ENCODE measurements around the gene EPB41L2.
"Not testable (repeated sequence)": the region's sequence is repeated elsewhere in the genome, so short reads cannot be mapped to it uniquely, and the experiment has no call there.

The EPB41L2 gene

DNA sequence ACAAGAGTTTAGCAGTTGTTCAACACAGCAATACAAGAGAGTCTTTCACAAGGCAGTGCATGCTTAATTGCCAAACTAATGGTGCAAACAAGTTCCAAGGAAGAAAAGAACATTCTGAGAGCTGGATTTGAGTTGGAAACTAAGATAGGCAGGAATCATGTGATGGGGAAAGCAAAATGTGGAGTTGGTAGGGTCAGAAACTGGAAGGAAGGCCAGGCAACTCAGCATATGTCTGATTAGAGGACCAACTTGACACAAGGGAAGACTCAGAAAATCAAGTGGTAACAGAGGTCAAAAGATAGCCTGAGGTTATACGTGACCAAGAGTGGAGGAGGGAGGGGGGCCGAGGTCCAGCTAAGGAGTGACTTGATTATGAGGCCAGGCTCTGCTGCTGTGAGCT lies 118.6 kb downstream of the EPB41L2 start:
- DNase-seq (ENCODE audit: low read depth) = no peak

DNA sequence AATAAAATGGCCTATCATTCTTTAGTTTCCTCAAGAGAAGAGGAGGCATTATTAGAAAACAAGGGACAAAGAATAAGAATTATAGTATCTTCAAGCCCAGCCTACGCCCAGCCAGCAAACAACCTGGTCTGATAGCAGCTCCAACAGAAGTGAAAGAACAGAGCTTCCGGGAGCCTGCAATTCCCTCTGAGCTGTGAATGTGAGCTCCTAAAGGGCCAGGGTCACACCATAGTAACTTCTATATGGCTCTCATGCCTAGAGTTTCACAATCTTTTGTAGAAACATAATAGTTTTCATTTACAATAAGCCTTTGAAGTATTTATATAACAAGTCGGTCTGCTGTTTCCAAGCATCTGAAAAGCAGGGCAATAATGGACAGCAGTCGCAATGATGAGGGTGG lies 119.3 kb downstream of the EPB41L2 start:
- no peak for DNase-seq (ENCODE audit: low read depth)

DNA sequence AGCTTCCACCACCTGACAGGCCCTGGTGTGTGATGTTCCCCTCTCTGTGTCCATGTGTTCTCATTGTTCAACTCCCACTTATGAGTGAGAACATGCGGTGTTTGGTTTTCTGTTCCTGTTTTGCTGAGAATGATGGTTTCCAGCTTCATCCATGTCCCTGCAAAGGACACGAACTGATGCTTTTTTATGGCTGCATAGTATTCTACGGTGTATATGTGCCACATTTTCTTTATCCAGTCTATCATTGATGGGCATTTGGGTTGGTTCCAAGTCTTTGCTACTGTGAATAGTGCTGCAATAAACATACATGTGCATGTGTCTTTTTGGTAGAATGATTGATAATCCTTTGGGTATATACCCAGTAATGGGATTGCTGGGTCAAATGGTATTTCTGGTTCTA lies 120.3 kb downstream of the EPB41L2 start:
- DNase-seq (ENCODE audit: low read depth) = not testable (repeated sequence)

DNA sequence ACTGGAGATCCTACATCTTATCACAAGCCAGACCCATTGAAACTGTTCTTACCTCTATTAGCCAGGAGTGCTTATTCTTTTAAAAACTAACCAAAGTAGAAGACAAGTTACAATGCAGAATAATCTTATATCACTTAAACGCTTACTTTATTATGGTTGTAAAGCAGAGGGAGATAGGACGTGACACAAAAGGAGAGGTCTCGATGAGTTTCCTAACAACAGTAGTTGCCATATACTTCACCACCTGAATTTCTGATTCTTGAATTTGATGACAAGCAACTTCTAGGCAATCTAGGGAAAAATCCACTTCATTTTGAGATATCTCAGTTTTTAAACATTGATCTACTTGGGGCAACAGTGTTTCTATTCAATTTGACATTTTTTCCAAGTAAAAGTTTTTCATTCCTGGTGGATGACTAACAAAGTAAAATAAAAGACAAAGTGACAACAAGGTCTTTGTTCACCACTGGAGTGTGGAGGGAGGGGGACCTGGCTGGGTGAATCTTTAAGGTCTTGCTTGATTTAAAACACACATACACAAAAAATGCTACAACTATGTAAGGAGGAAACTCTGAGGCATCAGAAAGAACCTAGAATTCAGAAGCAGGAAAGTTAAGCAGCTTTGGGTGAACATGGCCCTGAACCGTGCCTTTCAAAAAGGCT lies 125.0 kb downstream of the EPB41L2 start:
- no peak for DNase-seq (ENCODE audit: low read depth)

DNA sequence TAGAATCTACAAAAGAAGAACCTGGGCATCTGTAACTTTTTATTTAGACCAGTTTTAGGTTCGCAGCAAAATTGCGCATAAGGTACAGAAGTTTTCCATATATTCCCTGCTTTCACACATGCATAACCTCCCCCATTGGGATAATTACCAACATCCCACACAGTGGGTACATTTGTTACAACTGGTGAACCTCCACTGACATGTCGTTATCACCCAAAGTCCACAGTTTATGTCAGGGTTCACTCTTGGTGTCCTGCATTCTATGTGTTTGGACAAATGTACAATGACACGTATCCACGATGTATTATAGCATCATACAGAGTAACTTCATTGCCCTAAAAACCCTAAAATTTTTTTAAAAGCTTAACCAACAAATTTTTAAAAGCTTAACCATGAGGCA lies 126.1 kb downstream of the EPB41L2 start:
- DNase-seq (ENCODE audit: low read depth) = no peak

DNA sequence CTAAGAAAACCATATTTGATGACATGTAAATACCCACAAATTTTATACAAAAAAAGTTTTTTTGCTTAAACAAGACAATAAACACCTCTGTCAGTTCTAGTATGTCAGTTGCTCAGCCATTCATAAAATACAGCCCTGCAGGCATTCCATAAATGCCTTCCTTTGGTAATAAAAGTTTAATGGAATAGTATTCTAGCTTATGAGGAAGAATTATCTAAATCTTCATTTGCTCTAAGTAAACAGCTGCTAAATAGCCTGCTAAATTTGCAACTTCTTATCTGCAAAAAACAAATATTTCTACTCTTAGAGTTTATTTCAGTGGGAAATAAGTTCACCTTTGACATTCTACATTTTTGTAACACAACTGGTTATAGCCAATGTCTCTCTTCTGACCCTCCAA lies 127.1 kb downstream of the EPB41L2 start:
- no peak for DNase-seq (ENCODE audit: low read depth)

DNA sequence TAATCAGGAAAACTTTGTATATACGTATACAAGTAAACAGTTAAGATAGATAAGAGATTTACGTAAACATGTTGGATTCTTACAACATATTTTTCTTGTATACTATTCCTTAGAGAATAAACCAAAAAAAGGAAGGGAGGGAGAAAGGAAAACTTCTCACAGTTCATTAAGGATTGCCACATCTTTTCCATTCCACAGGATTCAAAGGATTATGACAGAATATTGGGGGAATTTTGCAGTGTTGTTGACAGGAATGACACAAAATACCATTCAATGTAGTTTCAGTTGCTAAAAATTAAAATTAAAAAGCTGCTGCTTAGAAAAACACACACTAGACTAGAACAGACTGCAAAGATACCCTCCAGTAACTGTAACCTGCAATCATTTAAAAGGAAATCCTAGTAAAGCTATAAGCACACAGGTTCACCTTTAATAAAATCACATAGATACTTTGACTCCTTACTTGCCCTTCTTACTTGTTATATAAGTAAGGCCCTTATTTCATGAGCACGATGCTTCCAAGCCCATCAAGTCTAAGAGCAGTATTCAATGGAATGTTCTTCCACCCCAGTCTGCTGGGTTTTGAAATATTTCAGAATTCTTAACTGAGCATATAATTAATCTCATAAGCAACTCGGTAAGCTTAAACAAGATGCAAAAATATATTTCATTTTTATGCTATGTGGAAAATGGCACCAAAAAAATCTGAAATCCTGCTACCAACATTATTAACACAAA lies 128.0 kb downstream of the EPB41L2 start:
- DNase-seq (ENCODE audit: low read depth) = no peak

DNA sequence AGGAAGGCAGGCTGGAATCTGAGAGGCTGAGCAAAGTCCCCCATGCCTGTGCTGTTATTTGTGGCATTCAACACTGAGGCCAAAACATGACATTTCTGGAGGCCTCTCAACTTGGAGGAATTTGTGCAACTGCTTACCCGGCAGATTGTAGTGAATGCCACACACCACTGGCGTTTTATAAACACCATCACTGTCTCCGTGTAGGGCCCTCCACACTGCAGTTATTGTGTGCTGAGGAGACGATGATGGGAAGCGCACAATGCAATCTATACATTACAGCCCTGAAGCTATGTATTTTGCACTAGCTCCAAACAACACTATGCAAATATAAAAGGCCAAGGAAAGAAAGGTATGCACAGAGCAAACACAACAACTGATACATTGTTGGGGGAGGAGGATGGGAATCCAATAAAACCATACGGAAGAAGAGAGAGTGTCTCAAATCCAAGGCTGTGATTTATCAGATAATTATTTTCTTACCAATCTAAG lies 129.3 kb downstream of the EPB41L2 start:
- no peak for DNase-seq (ENCODE audit: low read depth)

DNA sequence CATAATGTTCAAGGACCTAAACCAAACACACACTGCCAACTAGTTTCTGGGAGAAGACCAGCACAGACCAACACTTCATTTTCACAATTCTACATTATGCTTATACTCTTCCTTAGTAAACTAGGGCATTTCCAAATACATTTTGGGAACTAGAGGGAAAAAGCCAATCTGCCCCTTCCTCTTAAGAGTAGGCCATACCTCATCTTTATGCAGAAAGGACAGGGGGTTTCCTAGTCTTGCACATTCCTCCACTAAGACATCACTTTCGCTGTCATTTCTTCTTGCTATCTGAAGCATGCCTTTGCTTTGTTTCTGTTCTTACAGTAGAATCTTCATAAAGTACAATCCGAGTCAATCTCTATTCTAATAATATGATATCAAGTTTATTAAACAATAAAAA lies 130.1 kb downstream of the EPB41L2 start:
- DNase-seq (ENCODE audit: low read depth) = no peak

DNA sequence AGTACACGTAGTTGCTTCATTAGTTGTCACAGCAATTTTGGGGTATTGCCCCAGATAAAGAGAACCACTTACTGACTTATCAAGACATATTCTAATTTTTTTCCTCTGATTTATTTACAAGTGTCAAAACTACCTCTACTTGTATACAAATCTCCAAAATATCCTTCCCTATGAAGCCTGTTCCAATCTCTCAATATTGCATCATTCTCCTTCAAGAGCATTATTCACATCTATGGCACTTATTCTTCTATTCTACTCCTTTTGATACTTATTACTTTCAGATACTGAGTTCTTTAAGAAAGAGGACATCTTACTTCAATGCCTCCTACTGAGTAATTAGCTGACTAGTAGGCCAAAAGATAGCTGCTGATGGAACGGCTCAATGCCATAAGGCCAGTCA lies 130.6 kb downstream of the EPB41L2 start:
- DNase-seq (ENCODE audit: low read depth) = no peak

DNA sequence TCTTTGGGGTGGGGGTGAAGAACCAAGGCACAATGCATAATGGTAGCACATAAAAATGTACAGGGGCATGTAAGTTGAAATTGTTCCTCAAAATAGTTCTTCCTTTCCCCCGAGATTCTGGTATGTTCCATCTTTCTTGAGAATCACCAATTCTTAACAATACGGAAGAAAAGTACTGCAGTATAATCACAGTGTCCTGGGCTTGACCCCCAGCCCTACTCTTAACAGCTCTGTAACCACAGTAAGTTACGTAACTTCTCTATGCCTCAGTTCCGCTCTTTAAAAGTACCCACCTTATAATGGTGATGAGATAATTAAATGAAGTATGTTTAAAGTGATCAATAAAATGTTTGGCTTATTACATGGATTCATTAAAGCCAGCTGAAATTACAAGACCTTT lies 131.4 kb downstream of the EPB41L2 start:
- no peak for DNase-seq (ENCODE audit: low read depth)

DNA sequence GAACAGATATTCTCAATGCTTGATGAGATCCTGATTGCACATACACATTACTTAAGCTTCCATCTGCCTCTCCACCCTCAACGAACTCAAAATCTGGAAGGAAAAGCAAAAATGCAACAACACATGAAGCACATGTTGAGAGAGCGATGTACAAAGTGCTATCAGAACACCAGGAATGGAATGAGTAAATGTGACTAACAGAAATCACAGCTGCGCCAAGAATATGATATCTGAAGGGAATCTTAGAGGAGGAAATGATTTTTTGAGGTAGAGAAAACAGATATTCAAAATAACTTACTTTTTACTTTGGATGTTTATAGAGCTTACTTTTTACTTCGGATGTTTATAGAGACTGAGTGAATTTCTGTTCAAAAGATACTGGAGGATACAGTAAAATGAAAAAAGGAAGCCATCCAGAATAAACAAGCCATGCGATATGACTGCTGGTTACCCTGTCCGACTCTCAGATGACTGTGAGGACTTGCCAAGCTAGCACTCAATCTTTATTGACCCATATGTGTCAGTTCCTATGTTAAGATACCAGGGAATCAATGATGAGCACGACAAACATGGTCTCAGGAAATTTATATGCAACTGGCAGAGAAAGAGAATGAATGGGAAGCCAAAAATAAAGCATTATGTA lies 133.9 kb downstream of the EPB41L2 start:
- no peak for DNase-seq (ENCODE audit: low read depth)

DNA sequence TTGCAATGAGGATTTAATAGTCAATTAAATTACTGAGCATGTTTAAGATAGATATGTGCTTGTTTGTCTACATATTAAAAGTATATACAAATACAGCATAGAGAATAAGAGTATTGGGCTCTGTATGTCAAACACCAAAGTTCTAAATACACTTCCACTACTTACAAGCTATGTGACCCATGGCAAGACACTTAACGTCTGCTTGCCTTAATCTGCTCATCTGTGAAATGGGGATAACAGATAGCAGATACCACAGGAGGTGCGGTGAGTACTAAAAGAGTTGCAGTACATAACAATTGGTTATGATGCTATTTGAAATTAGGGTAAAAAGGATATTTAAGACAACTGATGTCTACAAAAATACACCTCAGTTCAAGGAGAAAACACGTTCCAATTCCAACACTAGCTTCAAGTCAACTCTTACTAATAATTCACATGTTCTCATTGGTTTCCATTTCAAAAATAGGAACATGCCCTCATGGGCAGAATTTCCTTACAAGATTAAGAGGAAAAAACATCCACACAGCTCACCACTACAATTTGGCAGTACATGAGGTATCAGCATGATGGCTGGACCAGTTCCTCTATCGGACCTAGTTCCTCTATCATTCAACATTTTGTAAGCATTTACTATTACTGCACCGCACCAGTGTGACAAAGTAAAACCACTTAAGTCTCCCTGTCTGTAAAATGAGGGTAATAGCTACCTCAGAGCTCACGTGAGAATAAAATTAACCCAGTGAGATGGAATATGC lies 134.7 kb downstream of the EPB41L2 start:
- no peak for DNase-seq (ENCODE audit: low read depth)

DNA sequence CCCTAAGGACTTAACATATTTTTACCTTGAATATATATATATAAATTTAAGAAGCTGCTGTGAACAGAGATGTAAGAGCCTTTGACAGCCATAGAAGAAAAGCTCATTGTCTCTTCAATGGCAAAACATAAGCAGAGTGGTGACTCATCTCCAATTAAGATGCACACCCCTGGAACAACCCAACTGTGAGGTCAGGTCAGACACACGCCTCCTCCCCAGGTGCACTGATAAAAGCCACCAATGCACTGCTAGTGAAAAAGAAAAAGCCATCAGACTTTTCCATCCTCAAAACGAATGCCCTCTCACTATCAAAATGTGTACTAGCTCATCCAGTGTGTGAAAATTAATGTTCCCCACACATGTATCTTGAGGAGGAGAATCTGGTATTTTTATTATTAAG lies 135.7 kb downstream of the EPB41L2 start:
- no peak for DNase-seq (ENCODE audit: low read depth)

DNA sequence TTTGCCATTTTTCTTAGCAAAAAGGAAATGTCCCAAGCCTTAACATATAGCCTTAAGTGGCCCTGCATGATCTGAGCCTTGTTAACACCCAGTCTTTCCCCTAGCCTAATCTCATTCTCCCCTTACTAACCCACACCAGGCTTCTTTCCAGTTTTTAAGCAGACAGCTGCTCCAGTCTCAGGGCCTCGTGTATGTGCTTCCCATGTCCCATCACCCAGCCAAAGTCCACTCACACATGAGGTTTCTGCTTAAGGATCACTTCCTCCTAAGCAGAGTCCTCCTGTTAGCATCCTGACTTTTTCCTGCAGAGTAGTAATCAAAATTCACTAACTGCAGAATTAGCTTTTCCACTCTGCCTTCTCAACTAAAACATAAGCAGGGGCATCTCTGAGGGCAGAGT lies 139.7 kb downstream of the EPB41L2 start:
- no peak for DNase-seq (ENCODE audit: low read depth)

DNA sequence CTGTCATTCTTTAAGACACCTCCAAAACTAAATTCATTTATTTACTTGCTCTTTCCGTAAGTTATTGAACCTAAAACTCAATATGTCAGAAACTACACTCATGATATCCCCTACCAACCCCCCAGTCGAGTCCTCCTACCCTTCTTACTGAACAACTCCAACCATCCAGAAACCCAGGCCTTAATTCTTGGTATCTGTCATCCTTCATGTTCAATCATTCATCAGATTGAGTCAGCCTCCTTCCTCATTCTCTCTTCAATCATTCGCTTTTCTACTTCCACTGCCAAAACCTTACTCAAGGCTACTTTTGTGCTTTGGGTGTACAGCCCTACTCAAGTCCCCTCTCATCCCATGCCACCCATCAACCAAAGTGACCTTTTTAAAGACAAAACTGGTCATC lies 140.1 kb downstream of the EPB41L2 start:
- DNase-seq (ENCODE audit: low read depth) = no peak

DNA sequence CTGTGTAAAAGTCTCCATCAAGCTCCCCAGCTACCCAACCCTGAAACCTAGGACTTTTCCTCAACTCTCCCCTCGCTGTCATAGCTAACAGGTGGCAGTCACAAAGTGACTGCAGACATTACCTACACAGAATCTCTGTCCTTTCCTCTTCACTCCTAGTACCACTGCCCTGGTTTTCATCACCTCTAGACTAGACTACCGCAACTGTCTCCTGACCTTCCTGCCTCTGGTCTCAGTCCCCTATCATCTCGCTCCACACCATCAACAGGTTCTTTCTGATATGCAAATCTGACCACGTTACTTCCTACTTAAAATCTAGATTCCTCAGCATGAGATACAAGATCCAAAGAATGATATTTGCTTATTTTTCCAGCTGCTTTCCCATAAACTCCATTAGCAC lies 142.1 kb downstream of the EPB41L2 start:
- DNase-seq (ENCODE audit: low read depth) = no peak

DNA sequence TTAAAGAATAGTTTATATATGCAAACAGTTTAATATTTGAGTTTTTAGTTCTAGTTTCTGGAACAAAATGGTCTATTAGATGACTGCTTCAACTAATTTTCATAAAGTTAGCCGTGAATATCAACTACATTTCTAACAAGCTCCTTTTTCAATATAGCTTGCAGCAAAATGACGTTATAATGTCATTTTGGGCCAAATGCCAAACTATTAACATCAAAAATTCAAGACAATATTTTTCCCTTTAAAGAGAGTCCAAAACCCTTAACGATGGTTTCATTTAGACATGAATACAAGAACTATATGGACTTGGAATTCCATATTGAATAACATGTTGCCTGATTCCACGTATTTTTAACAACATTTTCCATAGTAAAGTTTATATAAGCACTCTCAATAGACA lies 144.9 kb downstream of the EPB41L2 start:
- DNase-seq (ENCODE audit: low read depth) = no peak

DNA sequence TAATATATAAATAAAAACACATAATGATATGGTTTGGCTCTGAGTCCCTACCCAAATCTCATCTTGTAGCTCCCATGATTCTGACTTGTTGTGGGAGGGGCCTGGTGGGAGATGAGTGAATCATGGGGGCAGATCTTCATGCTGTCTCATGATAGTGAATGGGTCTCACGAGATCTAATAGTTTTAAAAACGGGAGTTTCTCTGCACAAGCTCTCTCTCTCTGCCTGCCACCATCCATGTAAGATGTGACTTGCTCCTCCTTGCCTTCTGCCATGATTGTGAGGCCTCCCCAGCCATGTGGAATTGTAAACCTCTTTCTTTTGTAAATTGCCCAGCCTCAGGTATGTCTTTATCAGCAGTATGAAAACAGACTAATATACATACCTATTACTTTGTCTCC lies 147.4 kb downstream of the EPB41L2 start:
- not testable (repeated sequence) for DNase-seq (ENCODE audit: low read depth)

DNA sequence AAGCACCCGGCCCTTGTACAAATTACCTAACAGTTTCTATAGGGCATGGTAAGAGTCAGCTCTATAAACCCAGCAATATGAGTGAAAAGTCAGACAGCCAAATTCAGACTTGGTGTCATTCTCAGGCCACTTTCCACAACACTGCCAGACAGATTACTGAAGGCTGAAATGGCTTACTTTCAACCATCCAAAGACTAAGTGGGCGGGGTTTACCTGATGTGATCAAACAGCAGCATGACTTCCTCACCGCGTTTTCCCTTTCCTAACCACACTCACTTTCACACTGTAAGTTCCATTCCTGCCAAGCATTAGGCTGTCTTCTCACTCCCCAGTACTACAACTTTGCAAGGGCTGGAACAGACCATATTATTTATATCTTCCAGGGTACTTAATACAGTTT lies 149.9 kb downstream of the EPB41L2 start:
- DNase-seq (ENCODE audit: low read depth) = no peak

DNA sequence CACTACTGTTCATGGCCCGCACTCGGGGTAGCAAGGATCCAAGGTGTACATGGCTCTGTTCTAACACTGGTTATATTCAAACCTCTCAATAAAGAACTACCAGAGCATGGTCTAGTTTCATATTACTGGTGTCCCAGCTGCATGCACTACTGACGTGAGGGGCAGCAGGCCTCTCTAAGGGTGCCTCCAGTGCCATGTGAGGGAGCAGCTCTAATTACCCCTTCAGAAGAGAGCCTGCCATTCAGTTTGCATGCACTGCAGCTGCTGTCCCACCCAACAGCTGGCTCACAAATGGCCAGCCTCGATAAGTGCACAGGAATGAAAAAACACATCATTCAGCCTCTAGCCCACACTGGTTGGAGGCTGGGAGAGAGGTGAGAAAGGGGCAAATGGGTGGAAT lies 150.6 kb downstream of the EPB41L2 start:
- no peak for DNase-seq (ENCODE audit: low read depth)

DNA sequence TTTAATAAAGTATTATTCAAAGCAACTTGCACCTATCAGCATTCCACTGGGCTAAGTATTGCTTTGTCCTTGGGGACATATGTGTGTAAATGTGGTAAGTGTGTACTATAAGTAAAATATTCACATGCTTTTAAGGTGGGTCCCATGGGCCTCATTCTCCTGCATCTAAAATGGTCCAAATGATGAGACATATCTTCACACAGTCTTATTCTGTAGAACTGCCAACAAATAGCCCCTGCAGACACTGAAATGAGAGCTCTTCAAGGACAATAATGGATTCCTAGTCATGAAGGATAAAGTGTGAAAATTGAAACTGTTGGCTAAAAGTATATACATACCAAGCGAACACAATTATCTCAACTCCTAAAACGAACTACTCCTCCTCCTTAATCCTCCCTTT lies 154.1 kb downstream of the EPB41L2 start:
- DNase-seq (ENCODE audit: low read depth) = no peak

DNA sequence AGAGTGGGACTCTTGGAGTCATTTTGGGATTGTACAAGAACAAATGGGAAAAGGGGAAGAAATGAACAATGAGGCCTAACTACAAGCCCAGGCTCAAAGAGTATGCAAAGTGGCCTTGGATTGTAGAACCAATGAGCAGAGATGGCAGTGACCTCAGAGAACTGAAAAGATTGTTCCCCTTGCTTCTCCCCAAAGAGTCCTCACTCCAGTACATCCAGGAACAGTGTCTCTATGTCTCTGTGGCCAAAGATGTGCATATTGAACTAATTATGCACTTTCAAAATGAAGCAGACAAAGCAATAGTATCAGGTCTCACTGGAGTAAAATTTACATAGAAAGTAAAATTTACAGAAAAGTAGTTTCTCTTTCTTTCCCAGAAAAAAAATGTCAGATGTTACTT lies 154.9 kb downstream of the EPB41L2 start:
- DNase-seq (ENCODE audit: low read depth) = no peak
